ENCODE results near the gene ISM1.

Gene ISM1

DNA sequence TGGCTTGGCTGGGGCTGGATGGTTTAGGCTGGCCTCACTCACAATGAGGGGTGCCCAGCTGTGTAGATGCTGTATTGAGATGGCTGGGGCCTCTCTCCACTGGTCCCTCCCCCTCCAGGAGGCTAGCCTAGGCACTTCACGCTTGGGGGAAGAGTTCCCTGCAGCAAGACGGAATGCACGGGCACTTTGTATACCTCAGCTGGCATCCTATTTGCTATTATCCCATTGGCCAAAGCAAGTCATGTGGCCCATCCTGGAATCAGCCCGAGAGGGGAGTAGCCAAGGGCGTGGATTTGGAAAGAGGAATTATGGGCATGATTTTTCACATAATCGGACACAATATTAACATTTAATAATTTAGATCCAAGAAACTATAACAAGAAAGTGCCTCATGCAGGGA, 64.3 kb downstream of the ISM1 start:
- no peak for TF ChIP-seq CTCF (IDR thresholded peaks at IDR 0.05; ENCODE audit: low read depth, low read length)
- H3K4me3 ChIP-seq (ENCODE audit: low read depth, low read length) = no peak overlapping the region

GRCh38 chr20:13286052-13286451, 65.0 kb downstream of the ISM1 start:
- no peak for TF ChIP-seq CTCF (IDR thresholded peaks at IDR 0.05; ENCODE audit: low read depth, low read length)

GRCh38 chr20:13286607-13287006, 65.5 kb downstream of the ISM1 start:
- H3K4me3 ChIP-seq (ENCODE audit: low read depth, low read length) = no peak overlapping the region
- no peak for TF ChIP-seq CTCF (IDR thresholded peaks at IDR 0.05; ENCODE audit: low read depth, low read length)

More at GRCh38 chr20:13286052-13286451, 65.0 kb downstream of the ISM1 start:
- H3K4me3 ChIP-seq (ENCODE audit: low read depth, low read length) = no peak overlapping the region

DNA sequence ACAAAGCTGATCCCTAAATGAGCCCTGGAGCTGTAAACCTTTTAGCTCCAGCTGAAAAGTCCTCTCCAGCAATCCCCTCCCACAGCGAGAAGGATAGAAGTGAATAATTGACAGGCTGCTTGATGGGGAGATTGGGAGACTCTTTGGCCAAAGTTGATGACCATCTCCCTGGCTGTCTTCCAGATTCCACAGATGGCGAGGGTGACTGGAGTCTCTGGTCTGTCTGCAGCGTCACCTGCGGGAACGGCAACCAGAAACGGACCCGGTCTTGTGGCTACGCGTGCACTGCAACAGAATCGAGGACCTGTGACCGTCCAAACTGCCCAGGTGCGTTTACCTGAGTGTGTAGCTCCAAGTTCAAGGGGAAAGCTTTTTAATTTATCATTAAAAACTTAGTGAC, 67.3 kb downstream of the ISM1 start:
- no peak for TF ChIP-seq CTCF (IDR thresholded peaks at IDR 0.05; ENCODE audit: low read depth, low read length)

GRCh38 chr20:13289031-13289430, 68.0 kb downstream of the ISM1 start:
- no peak for TF ChIP-seq CTCF (IDR thresholded peaks at IDR 0.05; ENCODE audit: low read depth, low read length)
- no peak overlapping the region for H3K4me3 ChIP-seq (ENCODE audit: low read depth, low read length)

More for the DNA sequence above, 67.3 kb downstream of the ISM1 start:
- H3K4me3 ChIP-seq (ENCODE audit: low read depth, low read length) = no peak overlapping the region

GRCh38 chr20:13290724-13291123, 69.7 kb downstream of the ISM1 start:
- TF ChIP-seq CTCF (IDR thresholded peaks at IDR 0.05; ENCODE audit: low read depth, low read length) = no peak
- H3K4me3 ChIP-seq (ENCODE audit: low read depth, low read length) = no peak overlapping the region

DNA sequence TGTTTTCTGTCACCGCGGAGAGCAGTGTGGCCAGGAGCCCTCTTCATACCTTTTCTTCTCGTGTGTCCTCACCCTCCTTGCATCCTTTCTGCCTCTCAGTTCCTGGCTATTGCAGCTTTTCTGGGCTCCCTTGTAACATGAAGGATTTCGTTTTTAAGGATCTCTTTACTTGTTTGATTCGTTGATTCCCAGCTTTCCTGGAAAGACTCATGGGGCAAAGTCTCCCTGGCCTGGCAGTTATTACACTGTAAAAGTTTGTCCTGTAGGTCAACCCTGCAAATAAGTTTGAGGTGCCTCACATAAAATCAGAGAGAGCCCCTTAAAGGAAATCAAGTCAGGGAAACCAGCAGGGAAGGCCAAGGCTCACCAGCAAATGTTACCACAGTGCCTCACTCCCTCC, 70.1 kb downstream of the ISM1 start:
- TF ChIP-seq CTCF (IDR thresholded peaks at IDR 0.05; ENCODE audit: low read depth, low read length) = no peak
- H3K4me3 ChIP-seq (ENCODE audit: low read depth, low read length) = no peak overlapping the region

Data from WI38 (cell line).